ENCODE measurements around the gene CHURC1. TPM values are rescaled to one million over a fixed set of nuclear protein-coding genes. Genes with fewer than 3 reads are reported as not detected.

Gene CHURC1
- polyA plus RNA-seq, 1 donor (not counting 4 experiments of a cell fraction or from before 2014, with no cell fraction given) = 126 TPM

- no peak overlapping the region for H3K27ac ChIP-seq (ENCODE audit: control insufficient read depth, insufficient read depth, low read length)
- no peaks in the 10 kb centered on the region for H3K9me3 ChIP-seq (ENCODE audit: control insufficient read depth, low read depth, low read length)
- no peaks in the 10 kb centered on the region for H4K20me1 ChIP-seq (ENCODE audit: control insufficient read depth, extremely low read depth, insufficient read depth, low read length)
- no peaks in the 10 kb centered on the region for H3K36me3 ChIP-seq (ENCODE audit: control insufficient read depth in 2 of 2, extremely low read depth in 1 of 2, insufficient read depth in 2 of 2, low read length in 2 of 2)
- peaks cover 4% of the 10 kb centered on the region for H3K27me3 ChIP-seq (ENCODE audit: control insufficient read depth, extremely low read depth, insufficient read depth, low read length)
- no peak overlapping the region for H3K4me3 ChIP-seq (ENCODE audit: control insufficient read depth in 2 of 3, extremely low read depth in 1 of 3, insufficient read depth in 2 of 3, low read depth in 1 of 3, low read length in 3 of 3)
- no peaks in the 10 kb centered on the region for H3K9me1 ChIP-seq (ENCODE audit: control insufficient read depth, extremely low read depth, insufficient read depth, low read length)
- no peak for DNase-seq (ENCODE audit: low read depth, low spot score)
- peak; percentile 67 for FAIRE-seq
- TF ChIP-seq EZH2 (IDR thresholded peaks at IDR 0.05; ENCODE audit: low read length) (no peak), CTCF (optimal IDR thresholded peaks at IDR 0.05 in 1 of 3, IDR thresholded peaks at IDR 0.05 in 1 of 3, conservative IDR thresholded peaks at IDR 0.05 in 1 of 3; ENCODE audit: extremely low read depth in 1 of 3, insufficient read depth in 2 of 3, low read length in 3 of 3) (peak; percentile 36 to 57 (median 38))
- no peak overlapping the region for H3K9ac ChIP-seq (ENCODE audit: control insufficient read depth, extremely low read depth, insufficient read depth, low read length)
- H3K79me2 ChIP-seq (ENCODE audit: control insufficient read depth, insufficient read depth, low read length) = no peaks in the 10 kb centered on the region
- no peak overlapping the region for H2AFZ ChIP-seq (ENCODE audit: control insufficient read depth, low read length)
- dilution Hi-C loops (cut with MboI; ENCODE audit: extremely low pct_ligation_motif_present, low sequenced_read_pairs) = no loop called here
- no peak overlapping the region for H3K4me2 ChIP-seq (ENCODE audit: control insufficient read depth, extremely low read depth, insufficient read depth, low read depth, low read length)
- H3K4me1 ChIP-seq (ENCODE audit: control insufficient read depth, extremely low read depth, insufficient read depth, low read length) = no peaks in the 10 kb centered on the region
Observed at GRCh38 chr14:64891839-64892375, 22.3 kb upstream of the CHURC1 start.

DNA sequence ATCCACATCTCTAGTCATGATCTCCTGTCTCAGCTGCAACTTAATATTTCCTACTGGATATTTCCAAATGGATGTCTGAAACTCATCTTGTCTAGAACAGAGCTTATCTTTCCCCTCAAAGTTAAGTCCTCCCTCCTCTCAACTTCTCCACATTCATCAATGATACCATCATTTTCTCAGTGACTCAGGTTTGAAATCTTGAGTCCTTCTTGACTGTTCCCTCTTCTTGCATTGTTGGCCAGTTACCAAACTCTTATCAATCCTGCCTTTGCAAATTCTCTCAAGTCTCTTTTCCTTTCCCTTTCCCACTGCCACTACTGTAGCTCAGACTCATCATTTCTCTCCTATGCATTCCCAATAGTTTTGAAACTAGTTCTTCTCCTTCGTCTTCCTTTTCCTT, 14.3 kb upstream of the CHURC1 start:
- Histone ChIP-seq H2AFZ (ENCODE audit: control insufficient read depth, low read length) (no peak overlapping the region), H3K79me2 (ENCODE audit: control insufficient read depth, insufficient read depth, low read length) (no peaks in the 10 kb centered on the region), H3K9ac (ENCODE audit: control insufficient read depth, extremely low read depth, insufficient read depth, low read length) (no peak overlapping the region), H3K4me1 (ENCODE audit: control insufficient read depth, extremely low read depth, insufficient read depth, low read length) (no peaks in the 10 kb centered on the region), H3K36me3 (ENCODE audit: control insufficient read depth in 2 of 2, extremely low read depth in 1 of 2, insufficient read depth in 2 of 2, low read length in 2 of 2) (no peaks in the 10 kb centered on the region), H3K9me1 (ENCODE audit: control insufficient read depth, extremely low read depth, insufficient read depth, low read length) (no peaks in the 10 kb centered on the region), H3K9me3 (ENCODE audit: control insufficient read depth, low read depth, low read length) (no peaks in the 10 kb centered on the region), H3K27me3 (ENCODE audit: control insufficient read depth, extremely low read depth, insufficient read depth, low read length) (no peaks in the 10 kb centered on the region), H3K4me2 (ENCODE audit: control insufficient read depth, extremely low read depth, insufficient read depth, low read depth, low read length) (no peak overlapping the region), H4K20me1 (ENCODE audit: control insufficient read depth, extremely low read depth, insufficient read depth, low read length) (no peaks in the 10 kb centered on the region), H3K4me3 (ENCODE audit: control insufficient read depth in 2 of 3, extremely low read depth in 1 of 3, insufficient read depth in 2 of 3, low read depth in 1 of 3, low read length in 3 of 3) (no peak overlapping the region), H3K27ac (ENCODE audit: control insufficient read depth, insufficient read depth, low read length) (no peak overlapping the region)
- TF ChIP-seq CTCF (optimal IDR thresholded peaks at IDR 0.05 in 1 of 3, IDR thresholded peaks at IDR 0.05 in 1 of 3, conservative IDR thresholded peaks at IDR 0.05 in 1 of 3; ENCODE audit: extremely low read depth in 1 of 3, insufficient read depth in 2 of 3, low read length in 3 of 3) = no peak
- no peak for TF ChIP-seq EZH2 (IDR thresholded peaks at IDR 0.05; ENCODE audit: low read length)
- dilution Hi-C loops (cut with MboI; ENCODE audit: extremely low pct_ligation_motif_present, low sequenced_read_pairs) = no loop called here
- FAIRE-seq (peak; percentile 29), DNase-seq (ENCODE audit: low read depth, low spot score) (no peak)

Data from keratinocyte (primary cell).